ENCODE measurements around the gene COL11A2. TPM values are rescaled to one million over a fixed set of nuclear protein-coding genes. Genes with fewer than 3 reads are reported as not detected.
"Not testable (repeated sequence)": the region's sequence is repeated elsewhere in the genome, so short reads cannot be mapped to it uniquely, and the experiment has no call there.

COL11A2 gene
- total RNA-seq, 1 donor from 2014 or later, result 0.47 TPM

DNA sequence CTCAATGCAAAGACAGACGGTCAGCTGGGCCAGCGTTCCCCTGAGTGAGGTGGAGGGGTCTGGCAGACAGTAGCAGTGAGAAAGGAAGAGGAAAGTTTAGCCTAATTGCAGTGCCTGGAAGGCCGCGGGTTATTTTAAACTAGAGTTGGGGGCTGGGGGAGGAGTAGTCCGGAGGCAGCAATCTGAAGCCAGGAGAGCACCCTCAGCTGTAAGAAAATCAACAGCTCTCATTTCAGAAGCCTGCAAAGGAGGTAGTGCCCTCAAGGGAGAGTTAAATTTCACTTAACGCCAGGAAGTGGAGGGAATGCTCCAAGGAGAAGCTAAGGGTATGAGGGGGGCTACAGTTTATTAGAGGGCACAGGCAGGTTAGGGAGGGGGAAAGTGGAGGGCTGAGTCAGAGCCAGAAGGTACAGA, 43.0 kb upstream of the COL11A2 start:
- Mint-ChIP-seq H3K27me3 (peaks cover 34% of the 10 kb centered on the region), H3K36me3 (ENCODE audit: low read depth) (no peaks in the 10 kb centered on the region), H3K4me1 (no peaks in the 10 kb centered on the region), H3K4me3 (no peak overlapping the region), H3K9me3 (no peaks in the 10 kb centered on the region), H3K27ac (no peak overlapping the region)
- intact Hi-C loops (cut with micrococcal nuclease), result no loop called here
- TF ChIP-seq, protein P1, sequence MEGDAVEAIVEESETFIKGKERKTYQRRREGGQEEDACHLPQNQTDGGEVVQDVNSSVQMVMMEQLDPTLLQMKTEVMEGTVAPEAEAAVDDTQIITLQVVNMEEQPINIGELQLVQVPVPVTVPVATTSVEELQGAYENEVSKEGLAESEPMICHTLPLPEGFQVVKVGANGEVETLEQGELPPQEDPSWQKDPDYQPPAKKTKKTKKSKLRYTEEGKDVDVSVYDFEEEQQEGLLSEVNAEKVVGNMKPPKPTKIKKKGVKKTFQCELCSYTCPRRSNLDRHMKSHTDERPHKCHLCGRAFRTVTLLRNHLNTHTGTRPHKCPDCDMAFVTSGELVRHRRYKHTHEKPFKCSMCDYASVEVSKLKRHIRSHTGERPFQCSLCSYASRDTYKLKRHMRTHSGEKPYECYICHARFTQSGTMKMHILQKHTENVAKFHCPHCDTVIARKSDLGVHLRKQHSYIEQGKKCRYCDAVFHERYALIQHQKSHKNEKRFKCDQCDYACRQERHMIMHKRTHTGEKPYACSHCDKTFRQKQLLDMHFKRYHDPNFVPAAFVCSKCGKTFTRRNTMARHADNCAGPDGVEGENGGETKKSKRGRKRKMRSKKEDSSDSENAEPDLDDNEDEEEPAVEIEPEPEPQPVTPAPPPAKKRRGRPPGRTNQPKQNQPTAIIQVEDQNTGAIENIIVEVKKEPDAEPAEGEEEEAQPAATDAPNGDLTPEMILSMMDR (IDR thresholded peaks at IDR 0.05), result no peak
- ChIA-PET CTCF (no interaction called here), POLR2A (interaction anchor here (0.7 to 1.2 kb wide), 2 partner anchors 29 to 36 kb away, joined by 3 to 5 read pairs; no protein-coding TSS in a partner anchor)
- no peak for ATAC-seq (ENCODE audit: low read depth)
- DNase-seq, result no peak

DNA sequence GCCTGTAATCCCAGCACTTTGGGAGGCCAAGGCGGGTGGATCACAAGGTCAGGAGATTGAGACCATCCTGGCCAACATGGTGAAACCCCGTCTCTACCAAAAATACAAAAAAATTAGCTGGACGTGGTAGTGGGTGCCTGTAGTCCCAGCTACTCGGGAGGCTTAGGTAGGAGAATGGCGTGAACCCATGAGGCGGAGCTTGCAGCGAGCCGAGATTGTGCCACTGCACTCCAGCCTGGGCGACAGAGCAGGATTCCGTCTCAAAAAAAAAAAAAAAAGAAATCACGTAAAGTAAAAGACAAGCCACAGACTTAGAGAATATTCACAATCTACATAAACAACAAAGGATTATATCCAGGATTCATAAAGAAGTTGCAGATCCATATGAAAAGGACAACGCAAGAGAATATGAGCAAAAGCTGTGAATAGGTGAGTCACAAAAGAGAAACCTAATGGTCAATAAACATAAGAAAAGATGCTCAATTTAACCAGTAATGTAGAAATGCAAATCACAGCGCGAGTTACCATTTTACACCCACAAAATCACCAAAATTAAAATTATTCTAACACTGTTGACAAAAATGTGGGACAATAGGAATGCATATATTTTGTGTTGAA, 34.3 kb upstream of the COL11A2 start:
- POLR2A ChIA-PET; DNase-seq; H3K36me3 Mint-ChIP-seq (ENCODE audit: low read depth); H3K9me3 Mint-ChIP-seq; H3K4me3 Mint-ChIP-seq; H3K27ac Mint-ChIP-seq; H3K4me1 Mint-ChIP-seq; ATAC-seq (ENCODE audit: low read depth); intact Hi-C loops (cut with micrococcal nuclease): not testable (repeated sequence)
- H3K27me3 Mint-ChIP-seq, result peaks cover 34% of the 10 kb centered on the region
- CTCF ChIA-PET, result interaction anchor here (1.2 kb wide), 1 partner anchor 20 kb away, joined by 3 read pairs; no protein-coding TSS in a partner anchor

DNA sequence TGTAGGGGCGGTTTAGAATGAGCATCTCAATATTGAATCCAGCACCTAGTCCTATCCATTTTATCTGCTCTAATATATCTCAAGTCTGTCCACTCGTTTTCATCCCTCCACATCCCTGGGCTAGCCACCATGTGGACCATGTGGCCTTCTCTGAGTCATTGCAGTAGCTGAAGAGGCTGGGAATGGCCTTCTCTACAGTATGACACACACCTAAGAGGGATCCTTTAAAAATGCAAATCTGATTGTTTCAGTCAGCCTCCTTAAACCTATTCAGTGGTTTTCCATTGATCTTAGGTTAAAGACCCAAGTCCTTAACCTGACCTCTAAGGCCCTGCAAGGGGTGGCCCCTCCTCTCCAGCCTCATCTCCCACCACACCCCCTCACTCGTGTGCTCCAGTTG, 25.4 kb upstream of the COL11A2 start:
- ChIA-PET CTCF (no interaction called here), POLR2A (no interaction called here)
- Mint-ChIP-seq H3K4me3 (no peak overlapping the region), H3K4me1 (peaks cover 15% of the 10 kb centered on the region), H3K9me3 (no peaks in the 10 kb centered on the region), H3K27me3 (peaks cover 53% of the 10 kb centered on the region), H3K27ac (no peak overlapping the region), H3K36me3 (ENCODE audit: low read depth) (no peaks in the 10 kb centered on the region)
- no peak for DNase-seq
- intact Hi-C loops (cut with micrococcal nuclease), result no loop called here
- ATAC-seq (ENCODE audit: low read depth), result no peak
- TF ChIP-seq, protein P1 (IDR thresholded peaks at IDR 0.05), result no peak

DNA sequence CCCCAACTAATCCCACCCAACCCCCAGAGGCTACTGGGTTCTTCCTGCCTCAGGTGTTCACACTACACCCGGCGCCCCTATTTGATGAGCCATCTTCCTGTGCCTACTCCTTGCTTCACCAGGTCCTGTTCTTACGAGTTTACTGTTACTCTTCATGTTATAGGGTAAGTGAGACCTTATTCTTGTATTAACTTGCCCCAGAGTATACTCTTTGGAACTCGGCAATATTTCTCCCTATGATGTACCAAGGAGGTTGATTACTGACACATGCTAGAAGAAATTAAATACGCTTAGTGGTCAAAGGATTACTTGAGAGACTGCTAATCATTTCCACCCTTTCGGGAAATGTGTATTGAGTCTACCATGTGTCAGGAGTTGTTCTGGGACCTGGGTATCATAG, 25.0 kb upstream of the COL11A2 start:
- peaks cover 2% of the 10 kb centered on the region for H3K36me3 Mint-ChIP-seq (ENCODE audit: low read depth)
- no peak for DNase-seq
- POLR2A ChIA-PET, result no interaction called here
- intact Hi-C loops (cut with micrococcal nuclease), result no loop called here
- no peak overlapping the region for H3K4me3 Mint-ChIP-seq
- no peak overlapping the region for H3K27ac Mint-ChIP-seq
- TF ChIP-seq, protein P1 (IDR thresholded peaks at IDR 0.05), result no peak
- ATAC-seq (ENCODE audit: low read depth), result no peak
- CTCF ChIA-PET, result no interaction called here
- H3K9me3 Mint-ChIP-seq, result no peaks in the 10 kb centered on the region
- H3K4me1 Mint-ChIP-seq, result peaks cover 18% of the 10 kb centered on the region
- H3K27me3 Mint-ChIP-seq, result peaks cover 53% of the 10 kb centered on the region

DNA sequence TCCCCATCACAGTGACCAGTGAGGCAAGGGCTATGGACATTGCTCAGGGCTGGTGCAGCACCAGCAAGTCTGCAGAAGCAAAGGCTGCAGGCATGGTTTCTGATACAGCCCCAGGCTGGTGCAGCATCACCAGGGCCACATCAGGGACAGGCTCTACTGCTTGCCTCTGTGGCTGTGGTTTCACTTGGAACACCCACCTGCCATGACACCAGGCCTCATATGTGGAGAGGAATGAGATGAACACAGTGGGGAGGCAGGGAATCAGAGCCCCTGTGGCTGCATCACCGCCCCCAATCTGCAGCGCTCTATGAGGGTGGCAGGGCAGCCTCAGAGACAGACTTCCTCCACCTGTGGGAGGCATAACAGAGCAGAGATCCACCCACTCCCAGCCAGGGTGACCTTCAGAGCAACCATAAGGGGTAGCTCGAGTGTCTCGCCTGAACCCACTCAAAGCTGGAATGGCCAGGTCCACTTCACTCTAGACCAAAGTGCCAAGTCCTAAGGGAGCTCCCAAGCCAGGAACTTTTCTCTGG, 23.9 kb upstream of the COL11A2 start:
- H3K36me3 Mint-ChIP-seq (ENCODE audit: low read depth), result peaks cover 10% of the 10 kb centered on the region
- POLR2A ChIA-PET, result no interaction called here

More for the DNA sequence above, 23.9 kb upstream of the COL11A2 start:
- TF ChIP-seq, protein P1 (IDR thresholded peaks at IDR 0.05), result no peak
- CTCF ChIA-PET, result no interaction called here
- Mint-ChIP-seq H3K27me3 (peaks cover 46% of the 10 kb centered on the region), H3K4me3 (no peak overlapping the region), H3K9me3 (no peaks in the 10 kb centered on the region), H3K4me1 (peaks cover 18% of the 10 kb centered on the region), H3K27ac (no peak overlapping the region)
- ATAC-seq (ENCODE audit: low read depth) (no peak), DNase-seq (no peak)
- intact Hi-C loops (cut with micrococcal nuclease), result no loop called here
